ENCODE results near the gene YPEL4.

The YPEL4 gene

GRCh38 chr11:57680552-57680874 is 30.8 kb upstream of the YPEL4 start:
- TF ChIP-seq EZH2 (IDR thresholded peaks at IDR 0.05; ENCODE audit: borderline replicate concordance, low read depth, low read length, severe bottlenecking), result no peak
- TF ChIP-seq CTCF (IDR thresholded peaks at IDR 0.05; ENCODE audit: borderline replicate concordance, extremely low read depth, low read length, poor library complexity, severe bottlenecking), result no peak
- peaks cover 86% of the 10 kb centered on the region for H3K36me3 ChIP-seq (ENCODE audit: insufficient read depth, low read length)
- H3K27ac ChIP-seq (ENCODE audit: low read length), result no peak overlapping the region
- H3K9ac ChIP-seq (ENCODE audit: low read depth, low read length), result no peak overlapping the region
- H3K4me2 ChIP-seq (ENCODE audit: insufficient read depth, low read length), result no peak overlapping the region
- no peak overlapping the region for H3K4me3 ChIP-seq (ENCODE audit: low read depth in 1 of 2, low read length in 2 of 2)
- no peak overlapping the region for H2AFZ ChIP-seq (ENCODE audit: low read depth, low read length)
- no peaks in the 10 kb centered on the region for H3K27me3 ChIP-seq (ENCODE audit: insufficient read depth, low read length, poor library complexity)
- no peak for ATAC-seq (ENCODE audit: insufficient read depth, low read depth)
- peaks cover 84% of the 10 kb centered on the region for H3K79me2 ChIP-seq (ENCODE audit: insufficient read depth, low read length)
- H3K4me1 ChIP-seq (ENCODE audit: insufficient read depth, low read length), result peaks cover under 1% of the 10 kb centered on the region
- H4K20me1 ChIP-seq (ENCODE audit: insufficient read depth, low read length), result peaks cover 51% of the 10 kb centered on the region
- H3K9me3 ChIP-seq (ENCODE audit: insufficient read depth, low read length, severe bottlenecking), result no peaks in the 10 kb centered on the region
- DNase-seq, result no peak

GRCh38 chr11:57679396-57679795 is 29.7 kb upstream of the YPEL4 start:
- ATAC-seq (ENCODE audit: insufficient read depth, low read depth) (no peak), DNase-seq (no peak)
- Histone ChIP-seq H3K9me3 (ENCODE audit: insufficient read depth, low read length, severe bottlenecking) (no peaks in the 10 kb centered on the region), H3K27ac (ENCODE audit: low read length) (no peak overlapping the region), H3K4me1 (ENCODE audit: insufficient read depth, low read length) (peaks cover 5% of the 10 kb centered on the region), H4K20me1 (ENCODE audit: insufficient read depth, low read length) (peaks cover 56% of the 10 kb centered on the region), H2AFZ (ENCODE audit: low read depth, low read length) (no peak overlapping the region), H3K4me3 (ENCODE audit: low read depth in 1 of 2, low read length in 2 of 2) (no peak overlapping the region), H3K9ac (ENCODE audit: low read depth, low read length) (no peak overlapping the region), H3K79me2 (ENCODE audit: insufficient read depth, low read length) (peaks cover 87% of the 10 kb centered on the region), H3K36me3 (ENCODE audit: insufficient read depth, low read length) (peaks cover 86% of the 10 kb centered on the region), H3K27me3 (ENCODE audit: insufficient read depth, low read length, poor library complexity) (no peaks in the 10 kb centered on the region), H3K4me2 (ENCODE audit: insufficient read depth, low read length) (no peak overlapping the region)
- no peak for TF ChIP-seq CTCF (IDR thresholded peaks at IDR 0.05; ENCODE audit: borderline replicate concordance, extremely low read depth, low read length, poor library complexity, severe bottlenecking)
- no peak for TF ChIP-seq EZH2 (IDR thresholded peaks at IDR 0.05; ENCODE audit: borderline replicate concordance, low read depth, low read length, severe bottlenecking)

GRCh38 chr11:57675176-57675941 is 25.6 kb upstream of the YPEL4 start:
- Histone ChIP-seq H3K27ac (ENCODE audit: low read length) (no peak overlapping the region), H3K79me2 (ENCODE audit: insufficient read depth, low read length) (peaks cover 94% of the 10 kb centered on the region), H3K27me3 (ENCODE audit: insufficient read depth, low read length, poor library complexity) (no peaks in the 10 kb centered on the region), H3K4me3 (ENCODE audit: low read depth in 1 of 2, low read length in 2 of 2) (no peak overlapping the region), H4K20me1 (ENCODE audit: insufficient read depth, low read length) (peaks cover 75% of the 10 kb centered on the region), H3K4me1 (ENCODE audit: insufficient read depth, low read length) (peaks cover 33% of the 10 kb centered on the region), H3K4me2 (ENCODE audit: insufficient read depth, low read length) (peak overlapping the region; percentile 11; the same call in 1 of the 2 replicates), H3K9ac (ENCODE audit: low read depth, low read length) (no peak overlapping the region), H3K9me3 (ENCODE audit: insufficient read depth, low read length, severe bottlenecking) (no peaks in the 10 kb centered on the region), H2AFZ (ENCODE audit: low read depth, low read length) (no peak overlapping the region), H3K36me3 (ENCODE audit: insufficient read depth, low read length) (peaks cover 83% of the 10 kb centered on the region)
- DNase-seq (no peak), ATAC-seq (ENCODE audit: insufficient read depth, low read depth) (no peak; the same call in 2 of the 3 replicates)
- no peak for TF ChIP-seq EZH2 (IDR thresholded peaks at IDR 0.05; ENCODE audit: borderline replicate concordance, low read depth, low read length, severe bottlenecking)
- TF ChIP-seq CTCF (IDR thresholded peaks at IDR 0.05; ENCODE audit: borderline replicate concordance, extremely low read depth, low read length, poor library complexity, severe bottlenecking), result no peak
